GM21576 (cell line): ENCODE data around the gene SLC25A30.

ENCODE experiments used
- ATAC-seq: cut with Tn5 transposase; IDR thresholded peaks from one replicate; pipeline ENCODE4 v1.9.1; 2021; ENCODE audit warnings: mild to moderate bottlenecking, moderate library complexity; ENCODE audit not compliant: unreplicated experiment

SLC25A30 gene, protein sequence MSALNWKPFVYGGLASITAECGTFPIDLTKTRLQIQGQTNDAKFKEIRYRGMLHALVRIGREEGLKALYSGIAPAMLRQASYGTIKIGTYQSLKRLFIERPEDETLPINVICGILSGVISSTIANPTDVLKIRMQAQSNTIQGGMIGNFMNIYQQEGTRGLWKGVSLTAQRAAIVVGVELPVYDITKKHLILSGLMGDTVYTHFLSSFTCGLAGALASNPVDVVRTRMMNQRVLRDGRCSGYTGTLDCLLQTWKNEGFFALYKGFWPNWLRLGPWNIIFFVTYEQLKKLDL

DNA sequence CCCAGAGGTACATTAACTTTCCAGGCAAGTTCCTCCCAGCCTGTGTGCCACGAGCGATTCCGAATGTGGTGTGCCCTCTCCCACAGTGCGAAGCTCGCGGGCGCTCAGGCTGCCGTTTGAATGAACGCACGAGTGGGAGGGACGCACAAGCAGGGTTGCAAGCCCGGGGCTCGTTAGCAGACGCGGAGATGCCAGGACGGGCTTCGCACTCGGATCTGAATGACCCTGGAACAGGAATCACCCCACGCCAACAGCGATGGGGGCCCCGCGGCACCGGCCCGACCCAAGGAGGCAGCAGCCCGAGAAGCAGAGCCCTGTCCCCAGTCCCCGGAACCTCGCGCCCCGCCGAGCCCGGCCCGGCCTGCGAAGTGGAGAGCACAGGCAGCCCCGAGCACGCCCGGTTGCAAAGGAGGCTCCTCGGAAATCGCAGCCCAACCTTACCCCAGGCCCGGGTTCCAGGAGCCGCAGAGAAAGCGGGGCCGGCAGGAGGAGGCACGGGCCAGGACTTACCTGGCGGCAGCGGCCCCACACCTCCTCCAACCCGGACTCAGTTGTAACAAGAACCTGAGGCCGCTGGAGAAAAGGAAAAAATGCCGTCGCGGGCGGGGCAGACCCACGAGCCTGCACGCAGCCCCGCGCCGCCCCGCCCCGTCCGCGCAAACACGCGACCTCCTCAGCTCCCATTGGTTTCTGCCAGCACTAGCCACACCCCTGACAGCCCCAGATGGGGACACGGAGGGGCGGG is at the start of gene SLC25A30:
Gene SLC25A30, minus strand, starts transcription at position 584 of the 745 bp plus-strand sequence. CDS start 6,948 bp downstream, outside the sequence.
- ATAC-seq = peak; percentile 88

DNA sequence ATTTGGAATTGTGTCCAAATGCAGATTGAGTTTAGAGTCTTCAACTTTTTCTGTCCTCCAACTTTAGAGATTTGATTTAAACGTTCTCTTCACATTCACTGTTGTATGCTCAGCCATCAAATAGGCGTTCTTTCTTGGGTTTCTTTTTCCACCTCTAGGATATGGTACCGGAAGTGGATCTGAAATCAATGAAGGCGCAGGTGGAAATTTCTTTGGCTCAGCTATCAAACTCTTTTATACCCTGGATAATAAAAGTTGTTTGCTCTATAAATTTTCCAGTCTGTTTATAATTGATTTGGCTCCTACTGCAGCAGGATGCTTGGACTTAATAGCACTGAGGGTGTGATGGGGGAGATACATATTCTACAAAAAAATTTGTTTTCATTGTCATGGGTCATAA is 48.2 kb upstream of the SLC25A30 start:
- ATAC-seq = no peak

DNA sequence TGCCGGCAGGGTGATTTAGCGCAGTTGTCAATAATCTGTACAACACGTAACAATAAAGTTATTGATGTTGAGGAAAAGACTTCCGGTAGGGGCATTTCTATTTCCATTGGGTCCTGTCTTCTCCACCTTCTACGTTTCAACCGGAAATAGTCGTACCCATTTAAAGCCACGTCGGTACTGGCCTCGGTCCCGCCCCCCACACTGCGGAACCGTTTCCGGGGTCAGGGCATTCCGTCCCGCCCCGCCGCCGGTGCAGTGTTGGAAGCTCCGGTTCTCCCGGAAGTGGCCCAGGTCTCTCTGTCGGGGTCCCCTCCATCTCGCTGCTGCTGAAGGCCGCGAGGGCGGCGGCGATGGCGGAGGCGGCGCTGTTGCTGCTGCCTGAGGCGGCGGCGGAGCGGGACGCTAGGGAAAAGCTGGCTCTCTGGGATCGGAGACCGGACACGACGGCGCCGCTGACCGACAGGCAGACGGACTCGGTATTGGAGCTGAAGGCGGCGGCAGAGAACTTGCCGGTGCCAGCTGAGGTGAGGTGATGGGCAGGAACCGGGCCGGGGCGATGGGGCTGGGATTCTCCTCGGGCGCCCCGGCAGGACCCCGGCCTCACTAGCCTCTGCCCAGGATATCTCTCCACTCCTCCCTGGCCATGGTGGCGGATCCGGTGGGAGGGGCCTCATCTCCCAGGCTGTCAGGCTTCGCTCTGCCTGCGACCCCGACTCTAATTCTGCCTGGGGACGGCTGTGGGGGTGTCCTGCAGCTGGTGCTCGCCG is 46.7 kb upstream of the SLC25A30 start, which contains the start of gene COG3:
Gene COG3, plus strand, starts transcription at position 253 of the 767 bp plus-strand sequence. Its CDS starts 98 bp downstream, at position 351.
- peak; percentile 92 for ATAC-seq

DNA sequence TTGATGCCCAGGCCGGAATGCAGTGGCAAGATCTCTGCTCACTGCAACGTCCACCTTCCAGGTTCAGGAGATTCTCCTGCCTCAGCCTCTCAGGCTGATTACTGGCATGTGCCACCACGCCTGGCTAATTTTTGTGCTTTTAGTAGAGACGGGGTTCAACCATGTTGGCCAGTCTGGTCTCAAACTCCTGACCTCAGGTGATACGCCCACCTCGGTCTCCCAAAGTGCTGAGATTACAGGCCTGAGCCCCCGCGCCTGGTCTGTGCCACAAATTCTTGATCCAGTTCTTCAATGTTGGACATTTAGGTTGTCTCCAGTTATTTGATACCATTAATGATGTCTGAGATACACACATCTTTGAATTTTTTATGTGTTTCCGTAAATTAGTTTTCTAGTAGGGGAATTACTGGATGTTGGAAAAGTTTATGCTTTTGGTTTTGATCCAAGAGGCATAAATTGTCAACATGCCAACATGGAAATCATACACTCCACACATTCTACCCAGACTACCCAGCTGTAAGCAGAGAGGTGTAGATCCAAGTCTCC is 46.0 kb upstream of the SLC25A30 start:
- ATAC-seq = no peak

DNA sequence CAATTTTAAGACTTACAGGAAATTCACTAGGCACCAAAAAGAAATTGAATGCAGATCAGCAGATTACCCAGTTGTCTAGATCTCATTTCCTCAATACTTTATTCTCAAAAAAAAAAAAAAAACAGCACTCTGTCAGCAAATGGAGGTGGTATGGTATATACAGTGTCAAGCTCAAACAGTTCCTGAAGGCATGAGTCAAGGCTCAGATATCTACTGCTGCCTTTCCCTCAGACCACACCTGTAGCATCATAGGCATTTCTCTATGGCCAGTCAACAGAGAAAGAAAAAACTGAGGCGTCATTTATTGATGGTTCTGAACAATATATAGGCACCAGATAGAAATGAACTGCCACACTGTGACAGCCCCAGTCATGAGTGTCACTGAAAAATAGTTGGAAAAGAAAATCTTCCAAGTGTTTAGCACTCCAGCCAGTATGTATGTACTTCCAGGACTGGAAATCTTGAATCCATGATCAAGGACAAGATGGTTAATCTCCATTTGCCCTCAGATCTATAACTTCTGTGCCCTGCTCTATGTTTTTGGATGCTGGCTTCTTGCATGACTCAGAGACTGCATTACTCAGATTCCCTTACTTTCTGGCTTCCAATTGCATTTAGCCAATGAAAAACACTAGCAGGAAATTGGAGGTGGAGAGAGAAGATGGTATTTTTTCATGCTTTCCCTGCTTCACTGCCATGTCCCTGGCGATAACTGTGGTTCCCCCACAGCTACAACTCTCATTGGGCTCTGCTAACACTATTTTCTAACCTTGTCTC is 38.2 kb upstream of the SLC25A30 start:
- ATAC-seq = no peak

DNA sequence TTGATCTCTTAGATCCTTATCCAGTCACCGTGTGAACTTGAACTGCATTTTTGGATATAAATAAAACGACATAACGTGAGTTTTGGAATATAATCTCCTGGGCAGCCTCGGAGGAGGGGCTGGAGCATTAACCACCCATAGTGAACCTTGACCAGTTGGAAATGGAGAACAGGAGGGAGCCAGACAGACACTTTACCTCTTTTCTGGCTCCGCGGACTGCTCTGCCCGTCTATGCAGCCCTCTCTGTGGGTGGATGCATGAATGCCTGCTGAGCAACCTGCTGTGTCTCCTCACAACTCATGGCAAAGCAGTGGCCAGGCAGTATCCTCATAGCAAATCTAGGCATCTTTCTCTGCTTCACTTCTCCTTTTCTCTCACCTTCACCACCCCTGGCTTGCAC is 36.0 kb upstream of the SLC25A30 start:
- ATAC-seq = no peak

DNA sequence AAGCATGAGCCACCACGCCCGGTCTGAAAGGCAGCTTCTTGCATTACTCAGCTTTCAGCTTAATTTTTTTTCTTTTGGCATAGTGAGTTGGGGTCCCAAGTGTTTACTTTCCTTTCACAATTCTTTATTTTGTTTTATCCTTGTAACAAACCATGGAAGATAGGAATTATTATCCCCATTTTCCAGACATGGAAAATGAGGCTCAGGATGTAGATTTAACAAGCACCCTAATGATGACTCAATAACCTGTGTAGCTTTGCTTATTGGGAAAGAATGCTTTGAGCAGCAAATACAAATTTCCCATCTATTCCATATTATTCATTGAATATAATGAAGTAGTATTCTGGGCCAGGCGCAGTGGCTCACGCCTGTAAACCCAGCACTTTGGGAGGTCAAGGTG is 33.1 kb upstream of the SLC25A30 start:
- ATAC-seq = no peak

DNA sequence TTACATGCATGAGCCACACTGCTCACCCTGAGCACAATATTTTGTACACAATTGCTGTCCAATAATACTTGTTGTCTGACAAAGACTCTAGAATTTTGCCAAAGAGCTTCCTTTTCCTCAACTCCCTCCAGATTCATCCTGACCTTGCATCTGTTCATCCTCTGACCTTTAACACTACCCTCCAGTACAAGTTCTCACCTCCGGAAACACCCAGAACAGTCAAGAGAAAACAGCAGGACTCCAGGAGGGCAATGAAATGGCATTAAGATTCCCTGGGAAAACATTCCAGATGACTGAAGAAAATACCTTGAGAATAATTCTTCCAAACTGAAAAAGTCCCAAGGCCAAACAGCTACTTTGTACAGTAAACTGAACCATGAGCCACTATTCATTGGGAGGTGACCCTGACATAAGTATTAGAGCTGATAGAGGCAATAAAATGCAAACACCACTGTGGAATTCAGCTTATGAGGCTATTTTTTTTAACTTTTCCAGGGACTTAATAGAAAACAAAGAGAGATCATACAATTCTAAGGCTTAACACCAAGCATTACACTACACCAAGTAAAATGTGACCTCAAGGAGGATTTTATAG is 30.9 kb upstream of the SLC25A30 start:
- no peak for ATAC-seq

DNA sequence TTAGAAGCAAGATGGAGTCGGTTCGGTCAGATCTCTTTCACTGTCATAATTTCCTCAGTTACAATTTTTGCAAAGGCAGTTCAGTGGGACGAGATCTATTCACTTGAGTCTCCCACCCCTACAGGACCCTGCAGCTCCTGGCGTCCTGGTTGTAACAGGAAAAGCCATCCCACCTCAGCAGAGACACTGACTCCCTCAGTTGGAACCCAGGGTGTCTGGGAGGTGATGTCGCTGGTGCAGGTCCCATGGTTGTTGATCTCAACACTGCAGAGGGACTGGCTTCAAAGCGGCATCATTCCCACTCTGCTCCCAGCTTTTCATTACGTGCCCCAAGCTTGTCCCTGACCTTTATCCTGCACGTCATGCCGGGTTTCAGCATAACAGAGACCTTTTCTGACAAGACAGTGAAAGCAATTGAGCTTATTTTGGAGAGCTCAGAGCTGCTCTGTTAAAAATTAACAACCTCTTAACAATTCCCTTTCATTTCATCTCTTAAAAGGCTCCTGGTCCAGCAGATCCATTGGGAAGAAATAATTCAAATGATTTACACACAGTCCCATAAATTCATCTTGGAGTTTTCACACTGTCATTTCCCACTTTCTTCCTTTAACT is 29.0 kb upstream of the SLC25A30 start:
- ATAC-seq = no peak

DNA sequence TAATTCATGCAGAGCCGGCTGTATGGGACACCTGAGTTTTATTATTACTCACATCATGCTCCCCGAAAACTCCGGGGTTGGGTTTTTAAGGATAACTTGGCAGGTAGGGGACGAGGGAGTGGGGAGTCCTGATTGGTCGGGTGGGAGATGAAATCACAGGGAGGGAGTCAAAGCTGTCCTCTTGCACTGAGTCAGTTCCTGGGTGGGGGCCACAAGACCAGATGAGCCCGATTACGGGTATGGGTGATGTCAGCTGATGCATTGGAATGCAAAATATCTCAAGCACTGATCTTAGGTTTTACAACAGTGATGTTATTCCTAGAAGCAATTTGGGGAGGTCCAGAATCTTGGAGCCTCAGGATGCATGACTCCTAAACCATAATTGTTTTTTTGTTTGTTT is 28.0 kb upstream of the SLC25A30 start:
- ATAC-seq = no peak

DNA sequence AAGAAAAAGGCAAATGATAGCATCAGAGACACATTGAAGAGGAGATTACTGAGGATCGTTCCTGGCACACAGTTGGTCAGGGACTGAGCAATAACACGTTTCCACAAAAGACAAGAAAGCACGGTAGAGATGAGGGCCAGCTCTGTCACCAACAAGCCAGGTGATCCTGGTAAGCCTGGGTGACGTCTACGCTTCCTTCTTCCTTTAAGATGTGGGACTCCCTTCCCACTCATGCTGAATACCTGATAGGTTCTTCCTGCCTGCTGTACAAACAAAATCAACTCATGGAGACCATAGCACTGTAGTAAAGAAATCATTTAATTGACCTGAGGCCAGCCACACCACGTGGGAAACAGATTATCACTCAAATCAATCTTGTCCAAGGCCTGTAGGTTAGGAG is 26.9 kb upstream of the SLC25A30 start:
- ATAC-seq = no peak

DNA sequence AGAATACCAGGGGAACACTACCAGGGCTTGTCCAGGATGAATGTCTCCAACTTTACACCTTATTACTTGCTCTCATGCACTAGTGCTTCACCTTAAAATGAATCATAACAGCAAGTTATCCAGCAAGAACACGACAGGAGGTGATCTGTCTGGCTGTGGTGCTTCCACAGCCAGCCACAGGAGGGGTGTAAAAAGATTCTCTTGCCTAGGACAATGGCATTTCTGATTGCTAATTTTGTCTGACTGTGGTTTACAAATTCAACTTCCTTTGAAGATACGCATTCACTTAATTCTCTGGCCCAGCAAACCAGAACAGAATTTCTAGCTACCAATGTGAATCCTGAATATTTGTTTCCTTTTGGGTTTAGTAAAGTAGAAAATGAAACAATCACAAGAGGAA is 23.5 kb upstream of the SLC25A30 start:
- ATAC-seq = no peak

DNA sequence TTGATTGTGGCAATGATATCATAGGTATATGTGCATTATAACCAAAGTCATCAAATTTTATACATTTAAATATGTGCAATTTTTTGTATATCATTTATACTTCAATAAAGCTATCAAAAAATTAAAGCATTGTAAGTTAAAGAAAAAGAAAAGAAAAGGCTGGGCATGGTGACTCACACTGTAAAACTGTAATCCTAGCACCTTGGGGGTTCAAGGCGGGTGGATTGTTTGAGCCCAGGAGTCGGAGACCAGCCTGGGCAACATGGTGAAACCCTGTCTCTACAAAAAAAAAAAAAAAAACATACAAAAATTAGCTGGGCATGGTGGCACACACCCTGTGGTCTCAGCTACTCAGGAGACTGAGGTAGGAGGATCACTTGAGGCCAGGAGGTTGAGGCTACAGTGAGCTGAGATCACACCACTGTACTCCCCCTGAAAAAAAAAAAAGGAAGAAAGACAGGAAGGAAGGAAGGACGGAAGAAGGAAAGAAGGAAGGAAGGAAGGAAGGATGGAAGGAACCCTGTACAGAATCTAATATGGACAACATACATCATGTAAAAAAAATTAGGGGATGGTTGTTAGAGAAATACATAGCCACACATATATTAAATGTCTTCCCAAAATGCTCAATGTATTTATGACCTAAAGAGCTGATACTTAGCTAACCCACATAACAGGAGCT is 21.7 kb upstream of the SLC25A30 start:
- no peak for ATAC-seq

DNA sequence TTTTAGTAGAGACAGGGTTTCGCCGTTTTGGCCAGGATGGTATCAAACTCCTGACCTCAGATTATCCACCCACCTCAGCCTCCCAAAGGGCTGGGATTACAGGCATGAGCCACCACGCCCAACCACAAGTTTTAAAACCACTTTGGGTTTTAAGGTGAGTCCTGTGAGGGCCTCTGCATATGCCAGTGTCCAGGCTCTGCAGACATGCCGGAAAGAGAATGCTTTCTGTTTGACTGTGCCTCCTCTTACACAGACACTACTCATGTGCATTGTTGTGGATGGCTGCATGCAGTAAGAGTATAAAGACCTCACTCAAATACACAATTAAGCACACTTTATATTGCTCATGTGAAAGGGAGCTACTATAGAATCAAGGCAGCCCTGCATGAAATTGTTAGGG is 20.8 kb upstream of the SLC25A30 start:
- ATAC-seq = no peak

DNA sequence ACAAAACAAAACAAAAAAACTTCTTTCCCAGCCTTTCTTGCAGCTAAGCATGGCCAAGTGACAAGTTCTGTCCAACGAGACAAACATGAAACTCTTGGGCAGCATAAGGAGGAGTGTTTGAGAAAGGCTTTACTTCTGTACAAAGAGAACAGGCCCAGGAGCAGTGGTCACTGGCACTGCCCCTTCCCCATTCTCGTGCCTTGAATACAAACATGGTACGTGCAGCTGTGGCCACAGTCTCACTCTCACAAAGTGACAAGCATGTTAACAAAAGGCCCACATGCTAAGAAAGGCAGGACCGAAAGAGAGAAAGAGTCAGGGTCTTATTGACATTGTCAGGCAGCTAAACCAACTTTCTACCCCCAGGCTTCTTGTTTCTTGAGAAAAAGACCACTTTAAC is 19.8 kb upstream of the SLC25A30 start:
- no peak for ATAC-seq

DNA sequence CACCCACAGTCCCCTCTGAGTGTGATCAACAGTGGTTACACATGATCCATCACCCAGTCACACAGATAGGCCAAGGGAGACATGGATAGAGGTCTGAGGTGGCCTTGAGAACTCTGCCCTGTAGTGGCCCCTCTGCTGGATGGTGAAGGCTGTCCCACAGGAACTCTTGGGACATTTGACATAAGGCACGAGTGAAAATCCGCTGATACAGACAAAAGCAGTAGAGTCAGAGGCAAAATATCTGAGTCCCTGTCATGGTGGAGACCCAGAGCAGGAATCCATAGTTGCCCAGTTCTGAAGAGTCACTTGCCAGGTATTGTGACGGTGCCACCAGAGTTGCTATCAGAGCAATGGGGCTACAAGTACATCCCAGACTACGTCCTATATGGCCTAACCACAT is 18.8 kb upstream of the SLC25A30 start:
- ATAC-seq = no peak

DNA sequence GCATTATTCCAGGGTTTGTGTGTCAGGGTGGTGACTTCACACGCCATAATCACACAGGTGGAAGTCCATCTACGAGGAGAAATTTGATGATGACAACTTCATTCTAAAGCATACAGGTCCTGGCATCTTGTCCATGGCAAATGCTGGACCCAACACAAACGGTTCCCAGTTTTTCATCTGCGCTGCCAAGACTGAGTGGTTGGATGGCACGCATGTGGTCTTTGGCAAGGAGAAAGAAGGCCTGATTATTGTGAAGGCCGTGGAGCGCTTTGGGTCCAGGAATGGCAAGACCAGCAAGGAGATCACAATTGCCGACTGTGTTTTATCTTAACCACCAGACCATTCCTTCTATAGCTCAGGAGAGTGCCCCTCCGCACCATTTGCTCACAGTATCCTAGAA is 18.2 kb upstream of the SLC25A30 start:
- no peak for ATAC-seq

DNA sequence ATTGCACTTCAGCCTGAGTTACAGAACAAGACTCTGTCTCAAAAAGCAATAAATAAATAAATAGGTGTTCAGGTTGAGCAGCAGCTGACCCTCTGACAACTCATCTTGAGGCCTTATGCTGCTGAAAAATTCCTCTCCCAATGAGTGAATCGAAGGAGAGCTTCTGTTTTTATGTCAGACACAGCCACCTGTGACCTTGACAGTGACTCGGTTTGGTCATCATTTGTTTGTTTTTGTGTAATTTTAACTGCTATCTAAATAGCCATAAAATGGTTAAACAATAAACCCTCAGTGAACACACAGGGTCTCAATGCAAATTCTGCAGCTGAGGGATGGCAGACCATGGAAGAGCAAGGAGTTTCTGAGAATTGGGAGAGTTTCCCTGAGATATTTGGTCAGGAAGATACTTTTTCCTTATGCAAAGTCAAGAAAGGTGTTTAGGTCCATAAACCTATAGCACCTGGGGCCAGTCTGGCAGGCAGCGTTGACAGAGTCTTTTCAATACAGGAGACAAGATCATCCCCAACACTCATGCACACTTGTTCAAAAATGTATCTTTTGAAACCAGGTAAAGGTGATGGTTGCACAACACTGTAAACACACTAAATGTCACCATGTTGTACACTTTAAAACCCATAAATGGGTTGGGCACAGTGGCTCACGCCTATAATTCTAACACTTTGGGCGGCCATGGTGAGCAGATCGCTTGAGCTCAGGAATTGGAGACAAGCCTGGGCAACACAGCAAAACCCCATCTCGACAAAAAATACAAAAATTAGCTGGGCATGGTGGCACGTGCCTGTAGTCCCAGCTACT is 16.6 kb upstream of the SLC25A30 start:
- no peak for ATAC-seq
